Neural progenitor cell (in vitro differentiated cells): ENCODE measurements around the gene PTAFR. TPM values are rescaled to one million over a fixed set of nuclear protein-coding genes. Genes with fewer than 3 reads are reported as not detected.
"Not testable (repeated sequence)": the region's sequence is repeated elsewhere in the genome, so short reads cannot be mapped to it uniquely, and the experiment has no call there.

Experiments used
- DNase-seq: peaks from one replicate; pipeline ENCODE4 v3.0.0-alpha.2; 2016; ENCODE audit warnings: low spot score
- H2AFZ ChIP-seq: fragments of 200-600 bp; sonication (generic); replicated peaks from 2 replicates; pipeline ENCODE4 v1.6.1; 2016; ENCODE audit warnings: antibody characterized with exemption
- H3F3A ChIP-seq: fragments of 200-600 bp; sonication (generic); 2 replicates; pipeline ENCODE4 v1.6.1; 2016; ENCODE audit warnings: antibody characterized with exemption, low read depth
- H3K27ac ChIP-seq: fragments of 200-600 bp; sonication (generic); 2 replicates; pipeline ENCODE4 v1.5.1; 2016; ENCODE audit warnings: mild to moderate bottlenecking
- H3K27me3 ChIP-seq: fragments of 200-600 bp; sonication (generic); 2 replicates; pipeline ENCODE4 v1.6.1; 2016; ENCODE audit warnings: mild to moderate bottlenecking, moderate library complexity
- H3K36me3 ChIP-seq: fragments of 200-600 bp; sonication (generic); 2 replicates; pipeline ENCODE4 v1.5.1; 2016
- H3K4me1 ChIP-seq: fragments of 200-600 bp; sonication (generic); 2 replicates; pipeline ENCODE4 v1.6.1; 2016; ENCODE audit warnings: mixed run types
- H3K4me2 ChIP-seq: fragments of 200-600 bp; sonication (generic); 2 replicates; pipeline ENCODE4 v1.6.1; 2016
- H3K4me3 ChIP-seq: fragments of 200-600 bp; sonication (generic); 2 replicates; pipeline ENCODE4 v1.5.1; 2016
- H3K79me2 ChIP-seq: fragments of 200-600 bp; sonication (generic); 2 replicates; pipeline ENCODE4 v1.6.1; 2016; ENCODE audit warnings: low read depth
- H3K9ac ChIP-seq: fragments of 200-600 bp; sonication (generic); 2 replicates; pipeline ENCODE4 v1.6.1; 2016
- H3K9me3 ChIP-seq: fragments of 200-600 bp; sonication (generic); 2 replicates; pipeline ENCODE4 v1.5.1; 2016; ENCODE audit warnings: low read depth
- H4K20me1 ChIP-seq: fragments of 200-600 bp; sonication (generic); 2 replicates; pipeline ENCODE4 v1.6.1; 2016; ENCODE audit warnings: low read depth
- H3K27ac Mint-ChIP-seq: 3 replicates; pipeline ENCODE4 v1.8.0; 2021; ENCODE audit warnings: mixed read lengths
- H3K27me3 Mint-ChIP-seq: 2 replicates; pipeline ENCODE4 v1.8.0; 2022; ENCODE audit warnings: low read depth, mild to moderate bottlenecking, inconsistent platforms, moderate library complexity, mixed read lengths; ENCODE audit not compliant: insufficient read depth
- H3K36me3 Mint-ChIP-seq: 3 replicates; pipeline ENCODE4 v1.8.0; 2021; ENCODE audit warnings: mixed read lengths
- H3K4me1 Mint-ChIP-seq: 3 replicates; pipeline ENCODE4 v1.8.0; 2021; ENCODE audit warnings: mixed read lengths
- H3K4me3 Mint-ChIP-seq: 3 replicates; pipeline ENCODE4 v1.8.0; 2021; ENCODE audit warnings: mild to moderate bottlenecking, moderate library complexity, mixed read lengths
- H3K9me3 Mint-ChIP-seq: 3 replicates; pipeline ENCODE4 v1.8.0; 2020; ENCODE audit warnings: mixed read lengths
- CTCF ChIP-seq: fragments of 200-600 bp; sonication (generic); IDR thresholded peaks from 2 replicates; pipeline ENCODE4 v1.5.1; 2017; ENCODE audit warnings: antibody characterized with exemption, mild to moderate bottlenecking
- EZH2 ChIP-seq: fragments of 200-600 bp; sonication (generic); IDR thresholded peaks from 2 replicates; pipeline ENCODE4 v1.6.1; 2017; ENCODE audit warnings: antibody characterized with exemption, mild to moderate bottlenecking, moderate library complexity
- EZH2phosphoT487 ChIP-seq: fragments of 200-600 bp; sonication (generic); IDR thresholded peaks from 2 replicates; pipeline ENCODE4 v1.6.1; 2017; ENCODE audit warnings: antibody characterized with exemption
- total RNA-seq: library from RNA; depleted of rRNA; stranded (reverse); fragments of >200 nt; gene quantifications from 2 replicates; pipeline ENCODE4 v1.2.3, GENCODE V29; 2015; ENCODE audit warnings: low replicate concordance

Gene PTAFR
- total RNA-seq, 1 donor from 2014 or later: not detected

- Mint-ChIP-seq H3K9me3 (no peaks in the 10 kb centered on the region), H3K4me3 (no peak overlapping the region), H3K27me3 (peaks cover 6% of the 10 kb centered on the region), H3K27ac (no peak overlapping the region), H3K36me3 (no peaks in the 10 kb centered on the region), H3K4me1 (peaks cover 5% of the 10 kb centered on the region)
- no peak overlapping the region for H2AFZ ChIP-seq
- H3K4me3 ChIP-seq: no peak overlapping the region
- no peak for TF ChIP-seq CTCF
- TF ChIP-seq EZH2: no peak
- no peak for TF ChIP-seq EZH2phosphoT487
- peaks cover 9% of the 10 kb centered on the region for H3K4me1 ChIP-seq
- H3K4me2 ChIP-seq: no peak overlapping the region
- H3K36me3 ChIP-seq: no peaks in the 10 kb centered on the region
- no peaks in the 10 kb centered on the region for H3K79me2 ChIP-seq
- H3K9me3 ChIP-seq: no peaks in the 10 kb centered on the region
- no peak overlapping the region for H3K27ac ChIP-seq
- H3K9ac ChIP-seq: no peak overlapping the region
- no peaks in the 10 kb centered on the region for H4K20me1 ChIP-seq
- no peak for DNase-seq
- no peaks in the 10 kb centered on the region for H3F3A ChIP-seq
- H3K27me3 ChIP-seq: no peaks in the 10 kb centered on the region
Observed at GRCh38 chr1:28143496-28144202, 32.8 kb downstream of the PTAFR start.

- TF ChIP-seq CTCF: no peak
- TF ChIP-seq EZH2phosphoT487: no peak
- no peak for TF ChIP-seq EZH2
- peaks cover 4% of the 10 kb centered on the region for H3K27me3 Mint-ChIP-seq
Observed at GRCh38 chr1:28141685-28142084, 34.8 kb downstream of the PTAFR start.

GRCh38 chr1:28139866-28140265 is 36.6 kb downstream of the PTAFR start:
- H3F3A ChIP-seq, H2AFZ ChIP-seq, H3K4me1 ChIP-seq, H3K27ac Mint-ChIP-seq, H3K27ac ChIP-seq, H3K27me3 Mint-ChIP-seq, DNase-seq, H3K36me3 Mint-ChIP-seq, H4K20me1 ChIP-seq, H3K4me3 ChIP-seq, H3K9me3 Mint-ChIP-seq, H3K36me3 ChIP-seq, H3K9ac ChIP-seq, H3K4me3 Mint-ChIP-seq, H3K4me2 ChIP-seq, H3K27me3 ChIP-seq, H3K4me1 Mint-ChIP-seq, H3K79me2 ChIP-seq, H3K9me3 ChIP-seq: not testable (repeated sequence)

More at GRCh38 chr1:28141685-28142084, 34.8 kb downstream of the PTAFR start:
- Mint-ChIP-seq H3K36me3 (no peaks in the 10 kb centered on the region), H3K9me3 (no peaks in the 10 kb centered on the region), H3K4me1 (no peaks in the 10 kb centered on the region), H3K4me3 (no peak overlapping the region), H3K27ac (no peak overlapping the region)
- no peaks in the 10 kb centered on the region for H4K20me1 ChIP-seq
- no peak overlapping the region for H3K4me2 ChIP-seq
- H3K9me3 ChIP-seq: no peaks in the 10 kb centered on the region
- no peak overlapping the region for H3K9ac ChIP-seq
- no peak overlapping the region for H2AFZ ChIP-seq
- no peaks in the 10 kb centered on the region for H3K27me3 ChIP-seq
- H3K27ac ChIP-seq: no peak overlapping the region
- no peaks in the 10 kb centered on the region for H3F3A ChIP-seq
- DNase-seq: no peak
- no peaks in the 10 kb centered on the region for H3K36me3 ChIP-seq
- no peaks in the 10 kb centered on the region for H3K4me1 ChIP-seq
- H3K4me3 ChIP-seq: no peak overlapping the region
- no peaks in the 10 kb centered on the region for H3K79me2 ChIP-seq

GRCh38 chr1:28139025-28139712 is 37.3 kb downstream of the PTAFR start:
- H3K9ac ChIP-seq: no peak overlapping the region
- no peak overlapping the region for H3K27ac ChIP-seq
- no peak overlapping the region for H3K27ac Mint-ChIP-seq
- H3K36me3 ChIP-seq: no peaks in the 10 kb centered on the region
- H3K4me3 Mint-ChIP-seq: no peak overlapping the region
- H3K4me2 ChIP-seq: no peak overlapping the region
- H3K9me3 ChIP-seq: no peaks in the 10 kb centered on the region
- no peak for DNase-seq
- H3K4me1 ChIP-seq: no peaks in the 10 kb centered on the region
- peaks cover 4% of the 10 kb centered on the region for H3K27me3 Mint-ChIP-seq
- H3F3A ChIP-seq: no peaks in the 10 kb centered on the region
- no peaks in the 10 kb centered on the region for H4K20me1 ChIP-seq
- H3K36me3 Mint-ChIP-seq: no peaks in the 10 kb centered on the region
- no peaks in the 10 kb centered on the region for H3K79me2 ChIP-seq
- no peaks in the 10 kb centered on the region for H3K27me3 ChIP-seq
- peaks cover 2% of the 10 kb centered on the region for H3K4me1 Mint-ChIP-seq
- H2AFZ ChIP-seq: no peak overlapping the region
- no peak overlapping the region for H3K4me3 ChIP-seq
- no peak for TF ChIP-seq EZH2
- no peak for TF ChIP-seq EZH2phosphoT487
- TF ChIP-seq CTCF: no peak
- no peaks in the 10 kb centered on the region for H3K9me3 Mint-ChIP-seq
